Epithelial cell of prostate (primary cell): Measurements from ENCODE around the gene RANBP3.

Source experiments
- DNase-seq: peaks from one replicate; pipeline ENCODE4 v3.0.0-alpha.2; 2011; ENCODE audit warnings: low read depth, low spot score
- H3K27ac ChIP-seq: fragments of 450-650 bp; 2 replicates; pipeline ENCODE4 v1.5.1; 2017; ENCODE audit warnings: mild to moderate bottlenecking

Gene RANBP3

GRCh38 chr19:5911366-5911765 lies 66.6 kb downstream of the RANBP3 start:
- no peak for DNase-seq
- no peak overlapping the region for H3K27ac ChIP-seq

- H3K27ac ChIP-seq = peak overlapping the region; percentile 60
- DNase-seq = no peak
Observed at GRCh38 chr19:5910638-5910907, 67.4 kb downstream of the RANBP3 start.

GRCh38 chr19:5908773-5909442 lies 69.0 kb downstream of the RANBP3 start:
- no peak for DNase-seq
- H3K27ac ChIP-seq = peak overlapping the region; percentile 60

- H3K27ac ChIP-seq = no peak overlapping the region
- no peak for DNase-seq
Observed at GRCh38 chr19:5907241-5907640, 70.7 kb downstream of the RANBP3 start.

- DNase-seq = no peak
Observed at GRCh38 chr19:5905114-5905778, 72.7 kb downstream of the RANBP3 start.

GRCh38 chr19:5904352-5905113 lies 73.4 kb downstream of the RANBP3 start, which contains the start of gene VMAC:
TSS of gene VMAC (plus strand) at chr19:5904872. CDS start at chr19:5904891, 19 bp downstream.
- DNase-seq = peak; percentile 100
- H3K27ac ChIP-seq = peak within 1 kb of the TSS; percentile 87

More at GRCh38 chr19:5905114-5905778, 72.7 kb downstream of the RANBP3 start:
- peak overlapping the region; percentile 53 for H3K27ac ChIP-seq

DNA sequence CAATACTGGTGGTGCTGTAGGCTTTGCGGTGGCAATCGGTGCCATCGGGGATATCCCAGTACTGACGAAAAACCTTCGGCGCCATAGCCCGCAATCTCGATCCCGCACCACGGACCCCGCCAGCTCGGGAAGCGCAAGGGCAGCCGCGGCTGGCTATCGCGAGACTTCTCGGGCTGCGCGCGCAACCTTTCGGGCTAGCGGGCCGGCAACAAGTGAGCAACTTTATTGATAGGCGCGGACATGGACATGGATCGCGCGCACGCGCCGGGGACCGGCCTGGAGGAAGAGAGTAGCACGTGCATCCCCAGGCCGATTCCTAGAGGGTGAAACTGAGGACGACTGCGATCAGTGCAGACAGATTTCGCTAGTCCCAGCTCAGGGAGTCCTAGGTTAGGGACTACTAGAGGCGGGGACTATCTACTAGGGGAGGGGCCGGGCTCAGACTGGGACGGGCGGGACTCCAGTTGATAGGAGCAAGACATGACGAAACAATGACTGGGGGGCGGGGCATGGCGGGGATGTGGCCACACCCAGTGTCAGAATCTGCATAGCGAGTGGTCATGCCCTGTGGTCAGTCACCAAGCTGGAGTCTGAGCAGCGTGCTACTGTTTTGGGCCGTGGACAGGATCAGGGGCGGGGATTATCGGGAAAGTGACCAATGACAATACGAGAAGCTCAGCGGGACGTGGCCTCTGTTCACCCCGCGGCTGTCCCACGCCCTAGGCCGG lies 74.2 kb downstream of the RANBP3 start, which contains the start of gene NDUFA11:
Gene NDUFA11, minus strand, starts transcription at position 167 of the 728 bp plus-strand sequence. Its CDS starts 82 bp downstream, at position 85.
- DNase-seq = no peak
- H3K27ac ChIP-seq = peak within 1 kb of the TSS; percentile 87

DNA sequence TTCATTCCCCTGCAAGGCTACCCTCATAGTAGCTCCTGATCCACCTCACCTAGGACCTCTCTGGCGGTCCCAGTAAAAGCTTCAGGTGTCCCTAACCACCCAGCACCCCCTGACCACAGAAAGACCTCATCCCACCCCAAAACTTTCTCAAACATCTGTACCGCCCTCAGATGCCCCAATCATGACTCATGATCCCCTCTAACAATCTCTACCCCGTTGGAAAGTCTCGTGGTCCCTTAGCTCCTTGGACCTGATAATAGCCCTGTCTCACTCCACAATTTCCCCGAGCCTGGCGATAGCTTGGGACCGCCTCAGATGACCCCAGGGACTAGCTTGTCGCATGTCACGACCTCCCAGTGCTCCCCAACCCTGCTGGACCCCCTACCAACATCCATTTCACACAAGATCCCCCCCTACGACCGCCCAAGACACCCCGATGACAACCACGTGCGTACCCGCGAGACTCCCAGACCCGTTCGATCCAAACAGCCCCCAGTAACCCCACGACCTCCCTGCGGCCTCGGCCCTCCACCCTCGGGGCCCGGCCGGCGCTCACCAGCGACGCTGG lies 74.8 kb downstream of the RANBP3 start:
- peak overlapping the region; percentile 87 for H3K27ac ChIP-seq
- no peak for DNase-seq

GRCh38 chr19:5900976-5901375 lies 77.0 kb downstream of the RANBP3 start:
- DNase-seq = no peak
- no peak overlapping the region for H3K27ac ChIP-seq

- DNase-seq = no peak
- H3K27ac ChIP-seq = no peak overlapping the region
Observed at GRCh38 chr19:5899728-5900526, 78.0 kb downstream of the RANBP3 start.

GRCh38 chr19:5897189-5897969 lies 80.6 kb downstream of the RANBP3 start:
- DNase-seq = no peak
- H3K27ac ChIP-seq = no peak overlapping the region

DNA sequence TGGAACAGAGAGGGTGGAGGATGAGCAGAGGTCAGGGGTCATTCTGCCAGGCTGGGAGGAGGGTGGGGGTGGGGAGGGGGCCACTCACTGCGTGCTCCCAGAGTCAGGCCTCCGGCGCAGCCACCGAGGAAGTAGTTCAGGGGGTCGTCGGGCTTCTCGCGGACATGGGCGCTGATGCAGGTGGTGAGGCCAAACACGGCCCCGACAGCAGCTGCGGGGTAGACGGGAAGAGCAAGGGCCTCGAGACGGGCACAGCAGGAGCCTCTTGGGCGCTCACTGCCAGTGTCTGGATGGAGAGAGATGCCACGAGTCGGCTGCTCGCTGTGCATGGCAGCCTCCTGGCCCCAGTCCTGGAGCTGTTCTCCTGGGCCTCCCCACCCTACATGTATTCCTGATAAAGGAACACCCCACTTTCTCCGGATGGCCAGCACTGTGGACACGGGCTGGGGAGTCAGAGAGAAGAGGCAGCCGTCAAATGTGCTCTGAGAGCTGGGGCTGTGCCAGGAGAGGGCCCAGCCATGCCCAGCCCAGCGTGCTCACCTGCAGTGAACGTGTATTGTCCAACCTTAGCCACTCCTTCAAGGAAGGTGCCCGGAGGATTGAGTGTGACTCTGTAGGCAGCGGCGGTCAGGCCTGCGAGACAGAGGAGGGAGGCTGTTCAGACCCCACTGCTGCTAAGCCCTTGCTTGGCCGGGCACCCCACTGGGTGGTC lies 81.4 kb downstream of the RANBP3 start:
- DNase-seq = no peak
- H3K27ac ChIP-seq = no peak overlapping the region

DNA sequence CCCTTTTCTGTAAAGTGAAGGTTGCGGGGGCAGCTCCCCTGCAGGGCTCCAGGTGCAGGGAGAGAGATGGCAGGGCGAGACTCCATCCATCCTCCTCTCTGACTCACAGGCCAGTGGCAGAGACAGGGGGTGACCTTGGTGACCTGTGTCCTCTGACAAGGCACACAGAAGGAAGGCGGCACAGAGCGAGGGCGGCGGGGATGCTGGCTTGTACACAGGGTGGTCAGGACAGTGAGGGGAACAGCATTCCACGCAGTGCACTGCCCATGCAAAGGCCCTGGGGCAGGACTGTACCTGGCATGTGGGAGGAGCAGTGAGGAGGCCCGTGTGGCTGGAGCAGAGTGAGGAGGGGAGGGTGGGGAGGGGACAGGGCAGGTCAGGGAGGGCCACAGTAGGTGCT lies 82.0 kb downstream of the RANBP3 start:
- H3K27ac ChIP-seq = no peak overlapping the region
- DNase-seq = no peak

- no peak overlapping the region for H3K27ac ChIP-seq
- no peak for DNase-seq
Observed at GRCh38 chr19:5895409-5895808, 82.5 kb downstream of the RANBP3 start.

DNA sequence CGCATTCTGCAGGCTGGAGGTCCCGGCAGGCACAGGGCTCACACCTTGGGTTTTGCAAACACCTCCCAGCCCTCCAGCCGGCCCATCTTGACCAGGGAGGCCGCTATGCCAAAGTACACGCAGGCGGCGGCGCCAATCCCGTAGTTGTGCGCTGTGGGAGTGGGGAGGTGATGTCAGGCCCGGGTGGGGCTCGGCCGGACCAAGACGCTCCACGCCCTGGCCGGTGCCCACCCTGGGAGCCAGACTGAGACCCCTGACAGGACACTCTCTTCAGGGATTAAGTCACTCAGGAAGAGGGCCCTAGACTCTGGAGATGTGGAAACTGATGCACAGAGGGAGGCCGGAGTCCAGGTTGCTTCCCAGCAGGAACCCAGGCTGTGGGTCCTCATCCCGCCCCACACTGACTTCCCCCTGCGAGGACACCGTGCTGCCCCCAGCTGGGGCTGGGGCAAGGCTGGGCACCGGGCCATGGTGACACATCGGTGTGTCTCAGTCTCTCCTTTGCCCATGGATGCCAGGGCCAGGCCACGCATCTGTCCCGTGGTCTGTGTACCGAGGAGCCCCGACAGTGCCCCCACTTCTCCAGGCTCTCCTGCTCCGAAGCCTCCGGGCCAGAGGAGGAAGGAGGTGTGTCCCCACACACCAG lies 83.1 kb downstream of the RANBP3 start:
- H3K27ac ChIP-seq = no peak overlapping the region
- no peak for DNase-seq

GRCh38 chr19:5893907-5894703 lies 83.8 kb downstream of the RANBP3 start:
- no peak for DNase-seq
- no peak overlapping the region for H3K27ac ChIP-seq
